NCI-H345 treated with DMSO at 0.1 percent for 48 hours (cell line): Measurements from ENCODE around the gene LASP1.

Experiments
- DNase-seq: peaks from one replicate; lab custom pipeline; 2025; ENCODE audit not compliant: unreplicated experiment; lab: John Stamatoyannopoulos, UW

Gene LASP1

DNA sequence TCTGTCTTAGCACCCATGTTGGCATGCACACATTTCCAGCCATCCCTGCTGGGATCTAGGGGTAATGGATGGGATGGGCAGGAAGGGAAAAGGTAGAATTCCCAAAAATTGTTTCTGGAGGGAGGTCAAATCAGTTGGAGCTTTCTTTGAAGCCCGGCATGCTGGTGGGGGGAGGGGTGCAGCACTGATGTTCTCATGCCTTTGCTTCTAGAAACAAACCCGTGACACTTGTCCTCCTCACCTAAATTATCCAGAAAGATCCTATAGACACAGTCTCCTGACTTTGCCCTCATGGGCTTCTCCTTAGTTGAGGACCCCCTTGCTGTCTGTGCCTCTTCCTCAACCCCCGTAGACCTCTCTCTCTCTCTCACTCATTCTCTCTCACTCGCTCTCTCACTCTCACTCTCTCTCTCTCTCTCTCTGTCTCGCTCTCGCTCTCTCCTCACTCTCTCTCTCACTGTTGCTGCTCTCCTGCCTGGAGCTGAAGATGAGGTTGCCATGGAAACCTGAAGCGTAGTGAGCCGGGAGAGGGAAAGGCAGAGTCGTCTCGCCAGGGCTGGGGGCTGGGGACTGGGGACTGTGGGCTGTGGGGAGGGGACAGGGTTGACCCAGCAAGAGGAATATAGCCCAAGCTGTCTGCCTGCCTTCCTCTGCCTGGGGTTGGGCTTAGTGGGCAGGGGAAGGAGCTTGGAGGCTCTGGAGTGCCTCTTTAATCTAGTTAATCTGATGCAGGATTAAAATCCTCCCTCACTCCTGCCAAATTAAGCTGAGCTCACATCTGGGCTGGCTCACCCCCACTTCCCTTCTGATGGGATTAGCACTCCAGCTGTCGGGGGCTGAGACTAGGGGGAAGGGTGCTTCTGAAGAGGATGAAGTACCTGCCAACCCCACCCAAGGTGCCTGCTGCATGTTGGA, 16.1 kb downstream of the LASP1 start:
- no peak for DNase-seq

DNA sequence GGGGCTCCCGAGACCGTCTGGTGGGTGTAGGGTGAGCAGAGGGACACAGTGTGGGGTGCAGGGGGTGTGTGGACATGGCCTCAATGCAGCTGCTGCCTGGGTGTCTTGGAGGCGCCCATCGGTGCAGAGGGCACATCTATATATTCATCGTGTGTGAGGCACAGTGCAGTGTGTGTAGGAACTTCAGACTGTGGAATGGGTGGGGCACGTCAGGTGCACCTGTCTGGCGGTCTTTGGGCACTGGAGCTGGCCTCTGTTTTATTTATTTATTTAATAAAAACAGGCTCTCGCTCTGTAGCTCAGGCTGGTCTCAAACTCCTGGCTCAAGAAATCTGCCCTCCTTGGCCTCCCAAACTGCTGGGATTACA, 16.8 kb downstream of the LASP1 start:
- no peak for DNase-seq

DNA sequence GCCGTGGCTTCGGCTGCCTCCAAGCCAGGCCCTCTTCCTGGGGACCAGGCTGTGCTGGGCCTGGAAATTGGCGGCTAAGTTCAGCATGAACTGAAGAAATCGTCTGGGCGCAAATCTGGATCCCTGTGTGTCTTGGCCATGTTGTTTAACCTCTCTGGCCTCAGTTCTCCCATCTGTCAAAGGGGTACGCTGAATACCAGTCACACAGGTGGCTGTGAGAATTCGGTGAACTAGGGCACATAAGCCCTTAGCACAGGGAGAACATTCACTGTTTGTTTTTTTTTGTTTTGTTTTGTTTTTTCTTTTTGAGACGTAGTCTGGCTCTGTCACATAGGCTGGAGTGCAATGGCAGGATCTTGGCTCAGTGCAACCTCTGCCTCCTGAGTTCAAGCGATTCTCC, 19.0 kb downstream of the LASP1 start:
- no peak for DNase-seq

DNA sequence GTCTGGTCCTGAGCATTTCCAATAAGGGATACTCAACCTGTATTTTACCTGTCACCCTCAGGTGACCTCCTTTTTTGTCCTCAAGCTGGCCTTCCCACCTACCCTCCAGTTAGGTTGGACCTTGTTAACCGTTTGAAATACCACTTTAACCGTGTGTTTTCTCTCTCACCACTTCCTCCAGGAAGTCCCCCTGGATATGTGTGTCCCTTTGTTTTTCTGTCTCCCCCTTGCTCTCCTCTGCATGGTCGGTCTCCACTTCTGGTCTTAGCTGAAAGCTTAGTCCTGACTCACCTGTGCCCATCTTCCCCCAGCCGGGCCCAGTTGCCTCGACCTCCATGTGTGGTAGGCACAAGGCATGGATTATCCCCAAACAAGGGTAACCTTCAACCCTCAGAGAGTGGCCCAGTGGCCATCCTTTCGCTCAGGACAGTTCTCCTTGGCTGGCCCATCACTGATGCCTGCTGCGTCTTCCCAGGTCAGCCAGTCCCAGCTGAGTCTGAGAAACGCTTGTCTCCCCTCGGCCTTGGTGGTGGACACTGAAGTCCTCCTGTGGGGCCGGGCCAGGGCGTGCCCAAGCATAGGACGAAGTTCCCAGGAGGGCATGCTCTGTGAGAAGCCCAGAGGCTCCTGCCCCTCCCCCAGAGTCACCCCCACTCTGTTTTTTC, 20.0 kb downstream of the LASP1 start:
- DNase-seq: no peak

DNA sequence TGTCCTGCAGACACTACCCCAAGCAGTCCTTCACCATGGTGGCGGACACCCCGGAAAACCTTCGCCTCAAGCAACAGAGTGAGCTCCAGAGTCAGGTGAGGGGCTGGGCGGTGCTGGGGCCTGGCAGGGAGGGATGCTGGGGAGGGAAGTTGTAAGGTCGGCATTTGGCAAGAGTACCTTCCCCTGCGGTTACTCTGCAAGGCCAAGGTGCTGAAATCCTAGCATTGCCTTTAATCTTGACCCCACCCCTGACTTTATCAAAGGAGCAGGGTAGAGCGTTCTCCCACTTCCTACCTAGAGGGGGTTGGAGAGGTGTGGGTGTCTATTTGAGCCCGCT, 20.5 kb downstream of the LASP1 start:
- DNase-seq: no peak

DNA sequence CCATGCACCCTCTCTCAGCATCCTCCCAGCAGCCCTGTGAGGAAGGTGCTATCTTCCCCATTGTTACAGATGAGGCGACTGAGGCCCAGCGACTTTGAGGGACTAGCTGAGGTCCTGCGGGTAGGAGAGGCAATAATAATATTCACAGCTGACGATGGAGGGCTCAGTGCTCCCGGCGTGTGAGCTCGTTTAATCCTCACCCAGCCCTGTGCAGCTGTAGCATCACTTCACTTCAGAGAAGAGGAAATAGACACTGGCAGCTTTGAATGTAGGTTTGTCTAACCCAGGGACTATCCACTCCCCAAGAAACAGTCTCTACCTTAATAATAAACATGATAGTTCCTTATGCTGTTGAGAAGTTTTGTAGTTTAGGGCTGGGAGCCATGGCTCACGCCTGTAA, 21.6 kb downstream of the LASP1 start:
- no peak for DNase-seq

DNA sequence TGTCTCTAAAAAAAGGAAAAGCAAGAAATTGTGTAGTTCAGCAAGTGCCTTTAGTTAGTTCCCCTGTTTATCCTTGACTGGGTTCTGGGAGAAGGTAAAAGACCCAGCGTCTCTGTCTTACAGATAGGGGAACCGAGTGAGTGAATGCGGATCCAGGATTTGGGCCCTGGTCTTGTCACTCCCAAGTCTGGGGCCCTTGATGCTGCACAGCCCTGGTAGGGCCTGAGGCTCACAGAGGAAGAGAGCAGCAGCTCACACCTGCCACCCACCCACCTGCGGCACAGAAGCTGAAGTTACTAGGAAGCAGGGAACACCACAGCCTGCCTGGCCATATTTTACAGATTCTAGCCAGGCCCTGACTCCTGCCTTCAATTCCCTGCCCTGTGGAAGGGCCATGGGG, 22.2 kb downstream of the LASP1 start:
- no peak for DNase-seq

DNA sequence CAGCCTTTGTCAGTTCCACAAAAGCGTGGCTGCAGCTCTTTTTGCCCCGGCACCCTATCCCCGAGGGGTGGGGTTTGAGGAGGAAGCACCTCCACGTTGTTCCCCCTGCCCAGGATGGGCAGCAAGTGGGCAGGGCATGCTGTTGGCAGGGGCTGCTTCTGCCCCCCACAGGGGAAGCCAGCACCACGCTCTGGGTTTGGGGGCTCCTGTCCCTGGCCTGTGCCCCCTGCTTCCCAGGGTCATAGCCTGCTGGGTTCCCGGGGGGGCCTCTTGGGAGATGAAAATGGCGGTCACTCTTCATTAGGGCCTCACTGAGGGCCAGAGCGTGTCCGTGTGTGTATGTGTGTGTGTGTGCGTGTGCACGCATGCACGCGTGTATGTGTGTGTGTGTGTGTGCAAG, 22.8 kb downstream of the LASP1 start:
- DNase-seq: no peak

DNA sequence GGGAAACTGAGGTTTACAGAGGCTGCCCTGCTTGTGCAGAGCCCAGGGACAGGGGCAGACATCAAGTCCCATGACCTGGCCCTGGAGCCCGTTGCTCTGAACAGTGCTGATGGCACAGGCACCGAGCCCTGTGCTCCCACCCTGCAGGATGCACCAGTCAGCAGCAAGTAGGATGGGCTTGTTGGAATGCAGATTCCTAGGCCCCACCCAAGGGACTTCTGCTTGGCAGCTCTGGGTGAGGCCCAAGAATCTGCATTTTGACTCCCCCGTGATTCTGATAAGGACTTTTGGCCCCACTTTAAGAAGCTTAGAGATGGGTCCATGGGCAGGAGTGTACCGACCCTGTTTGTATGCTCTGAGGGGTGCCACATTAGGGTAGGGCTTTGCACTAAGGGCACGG, 23.3 kb downstream of the LASP1 start:
- no peak for DNase-seq

DNA sequence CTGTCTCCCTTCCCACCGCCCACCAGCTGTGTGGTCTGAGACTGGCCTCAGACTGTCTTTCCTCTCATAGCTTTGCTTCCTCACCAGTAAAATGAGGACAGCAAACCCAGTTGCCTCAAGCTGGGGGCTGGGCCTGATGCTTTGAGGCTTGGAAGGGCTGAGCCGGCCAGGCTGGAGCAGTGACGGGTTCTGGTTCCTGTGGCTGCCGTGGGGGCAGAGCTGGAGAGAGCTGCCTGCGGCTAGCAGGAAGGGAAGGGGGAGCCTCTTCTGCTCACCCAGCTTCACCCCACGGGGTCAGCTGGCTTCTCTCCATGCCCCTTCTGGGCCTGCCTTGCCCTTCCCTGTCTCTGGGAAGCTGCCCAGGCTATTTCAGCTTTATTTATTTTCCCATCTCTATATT, 23.7 kb downstream of the LASP1 start:
- no peak for DNase-seq

DNA sequence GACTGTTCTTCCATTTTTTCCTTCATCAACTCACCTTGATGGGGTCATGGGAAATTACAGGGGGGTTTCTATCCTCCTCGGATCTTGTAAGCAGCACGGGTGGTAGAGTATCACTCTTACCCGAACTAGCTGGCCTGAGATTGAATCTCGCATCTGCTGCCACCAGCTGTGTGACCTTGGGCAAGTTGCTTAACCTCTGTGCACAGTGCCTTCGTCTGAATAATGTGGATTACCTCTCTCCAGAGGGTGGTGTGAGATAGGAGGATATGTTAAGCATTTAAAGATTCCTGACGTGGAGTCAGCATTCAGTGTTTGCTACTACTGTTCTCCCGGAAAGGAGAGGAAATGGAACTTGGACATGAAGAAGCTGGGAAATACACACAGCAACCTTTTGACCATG, 24.4 kb downstream of the LASP1 start:
- DNase-seq: no peak

DNA sequence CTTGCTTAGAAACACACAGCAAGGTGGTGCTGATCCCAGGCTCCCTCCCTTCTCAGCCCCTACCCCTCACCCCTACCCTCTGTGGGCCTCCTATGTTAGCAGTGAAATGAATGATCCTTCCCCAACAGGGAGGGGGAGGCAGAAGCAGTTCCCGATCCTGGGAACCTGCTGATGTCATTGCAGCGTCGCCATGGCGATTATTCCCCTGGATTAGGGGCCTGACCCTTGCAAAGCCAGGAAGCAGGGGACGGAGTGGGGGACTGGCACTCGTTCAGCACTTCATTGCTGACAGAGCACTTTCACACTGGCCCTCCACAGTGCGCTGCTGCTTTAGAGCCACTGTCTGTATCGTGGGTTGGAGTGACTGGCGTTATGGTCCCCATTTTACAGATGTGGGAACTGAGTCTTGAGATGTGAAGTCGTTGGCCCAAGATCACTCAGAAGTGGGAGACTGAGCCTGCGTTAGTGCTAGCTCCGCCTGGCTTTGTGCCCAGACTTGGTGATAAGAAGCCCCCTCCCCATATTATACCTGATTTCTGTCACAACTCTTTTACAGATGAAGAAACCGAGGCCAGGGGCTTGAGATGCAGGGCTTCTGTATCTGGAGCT, 26.6 kb downstream of the LASP1 start:
- no peak for DNase-seq

DNA sequence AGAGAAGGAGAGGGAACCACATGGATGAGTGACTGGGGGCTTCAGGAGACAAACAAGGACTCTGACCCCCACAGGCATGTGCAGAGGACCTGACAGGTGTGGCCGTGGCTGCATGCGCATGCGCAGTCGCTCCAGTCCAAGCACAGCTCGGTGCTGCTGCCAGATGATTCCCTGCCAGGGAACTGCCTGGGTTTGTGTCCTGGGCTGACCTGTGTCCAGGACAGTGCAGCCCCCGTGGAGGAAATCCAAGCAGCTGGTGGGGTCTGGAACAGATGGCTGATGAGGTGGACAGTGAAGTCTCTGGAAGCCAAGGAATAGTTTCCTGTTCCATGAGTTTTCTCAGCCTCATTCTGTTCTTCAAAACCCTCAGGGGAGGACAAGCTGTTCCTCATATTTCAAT, 27.3 kb downstream of the LASP1 start:
- DNase-seq: no peak

DNA sequence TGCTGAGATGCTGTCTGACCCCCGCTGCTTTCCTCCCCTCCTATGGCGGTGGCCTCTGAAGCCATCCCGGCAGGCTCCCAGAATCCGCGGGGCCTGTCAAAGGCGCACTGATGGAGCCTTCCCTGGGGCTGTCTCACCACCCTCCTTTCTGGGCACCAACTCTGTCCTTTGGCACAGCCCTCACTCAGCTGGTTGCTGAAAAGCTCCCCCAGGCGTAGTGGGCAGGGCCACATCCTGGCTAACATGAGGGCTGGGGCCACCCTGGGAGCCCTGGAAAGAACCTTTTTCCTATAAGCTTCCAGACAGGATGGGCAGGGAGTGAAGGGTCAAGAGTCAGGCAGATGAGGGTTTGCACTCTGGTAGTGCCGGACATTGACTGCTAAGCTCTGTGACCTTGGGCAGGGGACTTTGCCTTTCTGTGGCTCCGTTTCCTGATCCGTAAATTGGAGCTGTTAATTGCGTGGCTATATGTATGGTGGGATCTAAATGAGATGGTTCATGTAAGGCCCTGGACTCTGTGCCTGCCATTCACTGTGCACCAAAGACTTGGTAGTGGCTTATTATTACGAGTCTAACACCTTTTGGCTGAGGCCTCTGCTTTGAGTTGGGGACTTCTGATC, 27.9 kb downstream of the LASP1 start:
- no peak for DNase-seq

DNA sequence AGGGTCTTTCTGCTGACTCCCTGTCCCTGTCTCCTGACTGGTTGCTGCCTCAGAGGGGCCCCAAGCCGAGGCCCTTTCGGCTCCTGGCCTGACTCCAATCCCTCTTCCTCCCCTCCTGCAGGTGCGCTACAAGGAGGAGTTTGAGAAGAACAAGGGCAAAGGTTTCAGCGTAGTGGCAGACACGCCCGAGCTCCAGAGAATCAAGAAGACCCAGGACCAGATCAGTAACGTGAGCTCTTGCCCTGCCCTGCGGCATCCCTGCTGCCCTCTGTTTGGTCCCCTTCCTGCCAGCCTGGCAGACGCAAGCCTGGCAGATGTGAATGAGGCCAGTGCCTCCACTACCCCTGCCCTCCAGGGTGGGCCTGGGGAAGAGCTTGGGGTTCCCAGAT, 28.4 kb downstream of the LASP1 start:
- no peak for DNase-seq

DNA sequence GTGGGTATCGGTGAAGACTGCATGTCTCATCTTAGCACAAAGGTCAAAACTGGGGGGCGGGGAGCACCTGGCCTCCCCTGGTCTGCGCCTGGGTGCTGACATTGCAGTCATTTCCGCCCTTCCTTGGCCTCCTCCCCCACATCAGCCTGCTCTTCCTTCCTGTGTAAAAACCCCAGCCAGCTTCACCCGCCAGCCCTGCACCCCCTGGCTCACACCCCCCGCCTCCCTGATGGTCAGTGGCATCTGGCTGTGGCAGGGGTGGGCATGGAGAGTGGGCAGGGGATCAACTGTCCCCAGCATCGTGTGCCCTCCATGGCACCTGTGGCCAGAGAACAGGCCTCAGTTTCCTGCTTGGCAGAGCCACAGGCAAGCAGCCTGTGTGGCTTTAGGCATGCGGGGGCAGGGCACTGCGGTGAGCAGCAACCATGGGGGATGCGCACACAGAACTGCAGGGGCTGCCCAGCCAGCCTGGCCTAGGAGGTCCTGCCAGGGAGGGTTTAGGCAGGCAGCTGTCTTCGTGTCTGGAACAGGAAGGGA, 29.0 kb downstream of the LASP1 start:
- DNase-seq: no peak

DNA sequence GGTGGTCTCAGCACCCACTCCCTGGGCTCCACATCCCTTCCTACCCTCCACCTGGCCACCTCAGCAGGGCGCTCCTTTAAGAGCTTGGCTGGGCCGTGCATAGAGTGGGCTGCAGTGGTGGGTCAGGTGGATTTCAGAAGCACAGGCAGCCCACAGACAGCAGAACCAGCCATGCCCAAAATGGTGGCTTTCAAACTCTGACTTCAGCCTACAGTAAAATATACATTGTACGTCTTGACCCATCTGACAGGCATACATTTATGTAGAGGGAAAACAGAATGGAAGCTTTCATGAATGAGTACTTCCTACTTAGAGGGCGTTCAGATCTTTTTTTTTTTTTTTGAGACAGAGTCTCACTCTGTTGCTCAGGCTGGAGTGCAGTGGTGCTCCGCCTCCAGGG, 29.6 kb downstream of the LASP1 start:
- DNase-seq: no peak

DNA sequence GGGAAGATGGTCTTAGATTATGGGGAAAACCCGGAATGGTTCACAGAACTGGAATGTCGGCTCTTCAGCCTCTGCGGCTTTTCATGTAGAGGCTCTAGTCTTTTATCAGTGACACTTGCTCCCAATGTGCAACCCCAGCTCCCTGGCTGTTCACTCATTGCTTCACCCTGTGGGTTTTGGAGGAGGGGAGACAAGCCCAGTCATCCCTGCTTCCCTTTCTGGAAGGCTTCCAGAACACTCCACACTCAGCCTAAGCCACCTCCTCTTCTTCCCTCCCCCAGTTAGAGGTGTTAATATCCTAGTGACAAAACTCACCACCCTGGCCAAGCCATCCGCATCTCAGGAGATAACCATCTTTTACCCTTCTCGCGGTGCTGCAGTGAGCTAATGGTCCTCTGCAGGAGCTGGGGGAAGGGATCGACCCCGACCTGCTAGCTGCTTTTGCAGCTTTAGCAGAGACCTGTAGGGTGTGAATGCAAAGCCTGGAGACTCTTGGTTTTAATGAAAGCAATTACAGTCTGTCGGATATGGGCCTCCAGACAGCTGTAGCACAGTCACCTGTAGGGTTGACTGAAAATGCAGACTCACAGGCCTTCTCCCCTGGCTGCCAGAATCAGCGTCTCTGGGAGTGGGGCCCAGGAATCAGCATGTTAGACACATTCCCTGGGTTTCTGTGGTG, 31.3 kb downstream of the LASP1 start:
- DNase-seq: no peak

DNA sequence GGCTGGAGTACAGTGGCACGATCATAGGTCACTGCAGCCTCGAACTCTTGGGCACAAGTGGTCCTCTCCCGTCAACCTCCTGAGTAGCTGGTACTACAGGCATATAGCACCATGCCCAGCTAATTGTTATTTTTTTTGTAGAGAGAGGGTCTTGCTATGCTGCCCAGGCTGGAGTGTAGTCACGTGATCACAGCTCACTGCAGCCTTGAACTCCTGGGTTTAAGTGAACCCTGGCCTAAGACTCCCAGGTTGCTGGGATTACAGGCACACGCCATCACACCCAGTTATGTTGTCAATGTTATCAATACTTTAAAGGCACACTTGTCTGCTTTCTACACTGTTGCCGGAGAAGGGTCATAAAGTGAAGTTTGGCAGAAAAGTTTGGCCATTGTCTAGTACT, 33.5 kb downstream of the LASP1 start:
- DNase-seq: no peak

DNA sequence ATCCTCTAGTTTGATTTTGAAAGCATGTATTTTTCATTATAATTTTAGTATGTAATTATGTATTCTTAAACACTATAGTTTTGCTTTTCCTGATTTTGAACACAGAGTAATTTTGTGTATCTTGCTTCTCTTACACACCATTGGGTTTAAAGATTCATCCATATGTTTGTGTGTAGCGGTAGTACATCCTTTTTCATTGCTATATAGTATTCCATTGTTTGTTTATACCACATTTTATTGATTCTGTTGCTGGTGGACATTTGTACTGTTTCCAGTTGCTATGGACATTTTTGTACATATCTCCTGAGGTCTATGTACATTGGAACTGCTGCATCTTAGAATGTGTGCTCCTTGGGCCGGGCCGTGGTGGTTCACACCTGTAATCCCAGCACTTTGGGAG, 35.0 kb downstream of the LASP1 start:
- no peak for DNase-seq

DNA sequence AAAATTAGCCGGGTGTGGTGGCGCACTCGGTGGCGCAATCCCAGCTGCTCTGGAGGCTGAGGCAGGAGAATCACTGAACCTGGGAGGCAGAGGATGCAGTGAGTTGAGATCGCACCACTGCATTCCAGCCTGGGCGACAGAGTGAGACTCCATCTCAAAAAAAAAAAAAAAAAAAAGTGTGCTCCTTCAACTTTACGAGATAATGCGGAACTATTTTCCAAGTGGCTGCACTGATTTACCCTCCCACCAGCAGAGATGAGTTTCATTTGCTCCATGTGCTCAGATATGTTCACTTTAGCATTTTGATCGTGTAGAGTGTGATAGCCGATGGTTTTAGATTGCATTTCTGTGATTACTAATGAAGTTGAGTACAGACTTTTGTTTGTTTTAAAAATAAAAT, 35.5 kb downstream of the LASP1 start:
- no peak for DNase-seq
